ENCODE measurements around the gene TNFRSF13B. TPM values are rescaled to one million over a fixed set of nuclear protein-coding genes. Genes with fewer than 3 reads are reported as not detected.

Gene TNFRSF13B
- total RNA-seq, 1 experiment from 2014 or later = not detected

DNA sequence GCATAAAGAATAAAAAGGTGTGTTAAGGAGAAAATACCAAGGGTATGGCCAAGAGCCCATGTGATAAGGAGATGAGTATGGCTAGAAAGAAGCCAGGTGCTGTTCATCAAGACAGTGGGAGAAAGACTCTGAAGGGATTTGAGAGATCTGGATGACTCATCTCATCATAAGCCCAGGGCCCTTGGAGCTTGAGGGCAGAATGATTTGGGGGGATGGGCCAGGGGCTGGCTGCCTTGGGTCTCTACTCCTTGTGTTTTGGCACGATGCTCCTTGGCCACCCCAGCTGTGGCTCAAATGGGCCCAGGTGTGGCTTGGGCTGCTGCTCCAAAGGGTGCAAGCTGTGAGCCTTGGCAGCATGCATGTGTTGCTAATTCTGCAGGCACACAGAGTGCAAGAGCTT is 14.5 kb upstream of the TNFRSF13B start:
- intact Hi-C loops (cut with micrococcal nuclease) = no loop called here
- no peak for TF ChIP-seq EZH2 (IDR thresholded peaks at IDR 0.05; ENCODE audit: low read length, unreplicated experiment)
- TF ChIP-seq, protein P1, sequence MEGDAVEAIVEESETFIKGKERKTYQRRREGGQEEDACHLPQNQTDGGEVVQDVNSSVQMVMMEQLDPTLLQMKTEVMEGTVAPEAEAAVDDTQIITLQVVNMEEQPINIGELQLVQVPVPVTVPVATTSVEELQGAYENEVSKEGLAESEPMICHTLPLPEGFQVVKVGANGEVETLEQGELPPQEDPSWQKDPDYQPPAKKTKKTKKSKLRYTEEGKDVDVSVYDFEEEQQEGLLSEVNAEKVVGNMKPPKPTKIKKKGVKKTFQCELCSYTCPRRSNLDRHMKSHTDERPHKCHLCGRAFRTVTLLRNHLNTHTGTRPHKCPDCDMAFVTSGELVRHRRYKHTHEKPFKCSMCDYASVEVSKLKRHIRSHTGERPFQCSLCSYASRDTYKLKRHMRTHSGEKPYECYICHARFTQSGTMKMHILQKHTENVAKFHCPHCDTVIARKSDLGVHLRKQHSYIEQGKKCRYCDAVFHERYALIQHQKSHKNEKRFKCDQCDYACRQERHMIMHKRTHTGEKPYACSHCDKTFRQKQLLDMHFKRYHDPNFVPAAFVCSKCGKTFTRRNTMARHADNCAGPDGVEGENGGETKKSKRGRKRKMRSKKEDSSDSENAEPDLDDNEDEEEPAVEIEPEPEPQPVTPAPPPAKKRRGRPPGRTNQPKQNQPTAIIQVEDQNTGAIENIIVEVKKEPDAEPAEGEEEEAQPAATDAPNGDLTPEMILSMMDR (conservative IDR thresholded peaks at IDR 0.05; ENCODE audit: low read depth, low read length) = no peak
- TF ChIP-seq EZH2phosphoT487 (IDR thresholded peaks at IDR 0.05; ENCODE audit: borderline replicate concordance, low read length) = no peak

GRCh38 chr17:16981928-16982327 is 10.0 kb upstream of the TNFRSF13B start:
- Histone ChIP-seq H3K4me3 (ENCODE audit: low read length) (no peak overlapping the region), H3K9me2 (replicated peaks; ENCODE audit: low read length) (no peaks in the 10 kb centered on the region), H3K36me3 (ENCODE audit: low read depth, low read length) (no peaks in the 10 kb centered on the region), H3K27ac (ENCODE audit: low read length) (no peak overlapping the region), H2AFZ (ENCODE audit: low read length) (no peak overlapping the region), H3K4me1 (ENCODE audit: insufficient read depth, low read length) (peaks cover 9% of the 10 kb centered on the region), H3K9me3 (ENCODE audit: low read length) (no peaks in the 10 kb centered on the region), H3K4me2 (ENCODE audit: low read length) (no peak overlapping the region), H3K9ac (ENCODE audit: low read length) (no peak overlapping the region), H3F3A (ENCODE audit: low read length, unreplicated experiment) (no peaks in the 10 kb centered on the region), H3K79me2 (ENCODE audit: low read length) (no peaks in the 10 kb centered on the region), H3K27me3 (ENCODE audit: low read length) (no peaks in the 10 kb centered on the region), H4K20me1 (ENCODE audit: low read length) (no peaks in the 10 kb centered on the region)
- no TSS peak for BruUV-seq (replicated peaks)
- intact Hi-C loops (cut with micrococcal nuclease) = no loop called here
- TF ChIP-seq EZH2phosphoT487 (IDR thresholded peaks at IDR 0.05; ENCODE audit: borderline replicate concordance, low read length) (no peak), EZH2 (IDR thresholded peaks at IDR 0.05; ENCODE audit: low read length, unreplicated experiment) (no peak)
- TF ChIP-seq, protein P1 (conservative IDR thresholded peaks at IDR 0.05; ENCODE audit: low read depth, low read length) = no peak
- DNase-seq (no peak), ATAC-seq (no peak)
- ChIA-PET CTCF (no interaction called here), POLR2A (ENCODE audit: unreplicated experiment) (no interaction called here)

More for the DNA sequence above, 14.5 kb upstream of the TNFRSF13B start:
- Histone ChIP-seq H3K9me3 (ENCODE audit: low read length) (no peaks in the 10 kb centered on the region), H3K4me1 (ENCODE audit: insufficient read depth, low read length) (no peaks in the 10 kb centered on the region), H4K20me1 (ENCODE audit: low read length) (no peaks in the 10 kb centered on the region), H2AFZ (ENCODE audit: low read length) (no peak overlapping the region), H3F3A (ENCODE audit: low read length, unreplicated experiment) (no peaks in the 10 kb centered on the region), H3K9ac (ENCODE audit: low read length) (no peak overlapping the region), H3K4me3 (ENCODE audit: low read length) (no peak overlapping the region), H3K79me2 (ENCODE audit: low read length) (no peaks in the 10 kb centered on the region), H3K9me2 (replicated peaks; ENCODE audit: low read length) (no peaks in the 10 kb centered on the region), H3K27ac (ENCODE audit: low read length) (no peak overlapping the region), H3K27me3 (ENCODE audit: low read length) (no peaks in the 10 kb centered on the region), H3K4me2 (ENCODE audit: low read length) (no peak overlapping the region), H3K36me3 (ENCODE audit: low read depth, low read length) (no peaks in the 10 kb centered on the region)
- ChIA-PET POLR2A (ENCODE audit: unreplicated experiment) (no interaction called here), CTCF (interaction anchor here (0.7 kb wide), 1 partner anchor 11 kb away, joined by 3 read pairs; no protein-coding TSS in a partner anchor)
- DNase-seq (peak; percentile 36), ATAC-seq (no peak)
- no TSS peak for BruUV-seq (replicated peaks)

DNA sequence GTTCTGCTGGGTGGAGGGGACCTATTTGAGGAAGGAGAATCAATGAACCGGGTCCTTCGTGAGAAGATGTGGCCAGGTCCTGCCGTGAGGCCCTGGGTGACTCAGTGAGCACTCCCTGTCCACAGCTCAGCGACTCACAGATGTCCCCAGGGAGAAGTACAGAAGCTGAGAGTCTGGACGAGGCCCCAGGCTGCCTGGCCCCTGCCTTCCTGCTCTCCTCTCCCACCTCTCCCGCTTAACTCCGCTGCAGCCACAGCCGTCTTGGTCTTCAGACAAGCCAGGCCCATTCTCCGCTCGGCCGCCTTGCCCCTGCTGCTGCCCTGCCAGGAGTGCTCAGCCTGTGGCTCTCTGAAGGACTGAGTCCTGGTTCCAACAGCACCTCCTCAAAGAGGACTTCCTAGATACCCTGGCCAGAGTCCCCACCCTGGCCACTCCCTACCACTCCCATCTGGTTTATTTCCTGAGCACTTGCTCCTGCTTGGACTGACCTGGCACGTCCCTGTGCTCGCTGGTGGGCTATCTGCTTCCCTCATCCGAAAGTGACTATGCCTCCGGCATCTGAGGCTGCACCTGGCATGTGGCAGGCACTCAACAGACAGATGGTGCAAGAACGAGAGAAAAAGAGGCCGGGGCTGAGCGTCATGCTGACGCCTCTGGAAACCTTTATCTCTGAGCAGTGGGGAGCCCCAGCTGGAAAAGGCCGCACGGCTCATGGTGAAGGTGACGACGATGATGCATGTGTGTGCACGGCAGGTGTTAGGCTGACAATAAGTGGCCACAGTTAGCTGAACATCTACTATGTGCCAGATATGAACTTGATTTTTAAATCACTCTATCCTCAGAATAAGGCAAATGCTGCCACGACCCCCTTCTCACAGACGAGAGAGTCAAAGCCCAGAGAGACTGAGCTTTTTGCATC is 9.2 kb upstream of the TNFRSF13B start:
- intact Hi-C loops (cut with micrococcal nuclease) = no loop called here

More for the DNA sequence above, 9.2 kb upstream of the TNFRSF13B start:
- no peak overlapping the region for H3K4me2 ChIP-seq (ENCODE audit: low read length)
- no peak overlapping the region for H3K9ac ChIP-seq (ENCODE audit: low read length)
- H3K4me3 ChIP-seq (ENCODE audit: low read length) = no peak overlapping the region
- TF ChIP-seq, protein P1 (conservative IDR thresholded peaks at IDR 0.05; ENCODE audit: low read depth, low read length) = no peak
- TF ChIP-seq EZH2phosphoT487 (IDR thresholded peaks at IDR 0.05; ENCODE audit: borderline replicate concordance, low read length) = no peak
- TF ChIP-seq EZH2 (IDR thresholded peaks at IDR 0.05; ENCODE audit: low read length, unreplicated experiment) = no peak
- no peaks in the 10 kb centered on the region for H3K36me3 ChIP-seq (ENCODE audit: low read depth, low read length)
- ChIA-PET POLR2A (ENCODE audit: unreplicated experiment) (no interaction called here), CTCF (no interaction called here)
- no peaks in the 10 kb centered on the region for H3F3A ChIP-seq (ENCODE audit: low read length, unreplicated experiment)
- H3K27ac ChIP-seq (ENCODE audit: low read length) = peak overlapping the region; percentile 19; the same call in 1 of the 2 replicates
- no peaks in the 10 kb centered on the region for H3K9me3 ChIP-seq (ENCODE audit: low read length)
- peak; percentile 55 for DNase-seq
- H3K79me2 ChIP-seq (ENCODE audit: low read length) = no peaks in the 10 kb centered on the region
- peaks cover 16% of the 10 kb centered on the region for H3K4me1 ChIP-seq (ENCODE audit: insufficient read depth, low read length)
- H3K27me3 ChIP-seq (ENCODE audit: low read length) = no peaks in the 10 kb centered on the region
- no peaks in the 10 kb centered on the region for H4K20me1 ChIP-seq (ENCODE audit: low read length)
- no TSS peak for BruUV-seq (replicated peaks)
- H2AFZ ChIP-seq (ENCODE audit: low read length) = no peak overlapping the region
- ATAC-seq = peak; percentile 54
- H3K9me2 ChIP-seq (replicated peaks; ENCODE audit: low read length) = no peaks in the 10 kb centered on the region
